ENCODE measurements around the gene UPK3B. TPM values are rescaled to one million over a fixed set of nuclear protein-coding genes. Genes with fewer than 3 reads are reported as not detected.
"Not testable (repeated sequence)": the region's sequence is repeated elsewhere in the genome, so short reads cannot be mapped to it uniquely, and the experiment has no call there.

Gene UPK3B
- total RNA-seq, 2 donors from 2014 or later: 3.9 to 5.1 TPM

GRCh38 chr7:76505168-76506080 lies 4.9 kb upstream of the UPK3B start:
- H3K36me3 ChIP-seq: peaks cover 14% of the 10 kb centered on the region

GRCh38 chr7:76506081-76506440 lies 4.3 kb upstream of the UPK3B start:
- DNase-seq (ENCODE audit: low spot score) (no peak), ATAC-seq (ENCODE audit: insufficient number of reproducible peaks, low FRiP score, low read depth) (no peak)
- Histone ChIP-seq H3K4me3 (no peak overlapping the region), H3K36me3 (peaks cover 14% of the 10 kb centered on the region), H3K27ac (no peak overlapping the region), H3K27me3 (replicated peaks; ENCODE audit: insufficient read depth) (no peaks in the 10 kb centered on the region), H3K4me1 (ENCODE audit: control insufficient read depth in 1 of 2, low read depth in 2 of 2) (no peaks in the 10 kb centered on the region), H3K9me3 (no peaks in the 10 kb centered on the region)
- TF ChIP-seq, protein P1, sequence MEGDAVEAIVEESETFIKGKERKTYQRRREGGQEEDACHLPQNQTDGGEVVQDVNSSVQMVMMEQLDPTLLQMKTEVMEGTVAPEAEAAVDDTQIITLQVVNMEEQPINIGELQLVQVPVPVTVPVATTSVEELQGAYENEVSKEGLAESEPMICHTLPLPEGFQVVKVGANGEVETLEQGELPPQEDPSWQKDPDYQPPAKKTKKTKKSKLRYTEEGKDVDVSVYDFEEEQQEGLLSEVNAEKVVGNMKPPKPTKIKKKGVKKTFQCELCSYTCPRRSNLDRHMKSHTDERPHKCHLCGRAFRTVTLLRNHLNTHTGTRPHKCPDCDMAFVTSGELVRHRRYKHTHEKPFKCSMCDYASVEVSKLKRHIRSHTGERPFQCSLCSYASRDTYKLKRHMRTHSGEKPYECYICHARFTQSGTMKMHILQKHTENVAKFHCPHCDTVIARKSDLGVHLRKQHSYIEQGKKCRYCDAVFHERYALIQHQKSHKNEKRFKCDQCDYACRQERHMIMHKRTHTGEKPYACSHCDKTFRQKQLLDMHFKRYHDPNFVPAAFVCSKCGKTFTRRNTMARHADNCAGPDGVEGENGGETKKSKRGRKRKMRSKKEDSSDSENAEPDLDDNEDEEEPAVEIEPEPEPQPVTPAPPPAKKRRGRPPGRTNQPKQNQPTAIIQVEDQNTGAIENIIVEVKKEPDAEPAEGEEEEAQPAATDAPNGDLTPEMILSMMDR (IDR thresholded peaks at IDR 0.05): no peak

More at GRCh38 chr7:76505168-76506080, 4.9 kb upstream of the UPK3B start:
- H3K9me3 ChIP-seq: no peaks in the 10 kb centered on the region
- no peak overlapping the region for H3K4me3 ChIP-seq
- no peaks in the 10 kb centered on the region for H3K27me3 ChIP-seq (replicated peaks; ENCODE audit: insufficient read depth)
- TF ChIP-seq, protein P1 (IDR thresholded peaks at IDR 0.05): no peak
- H3K4me1 ChIP-seq (ENCODE audit: control insufficient read depth in 1 of 2, low read depth in 2 of 2): no peaks in the 10 kb centered on the region
- no peak for ATAC-seq (ENCODE audit: insufficient number of reproducible peaks, low FRiP score, low read depth)
- no peak for DNase-seq (ENCODE audit: low spot score)
- H3K27ac ChIP-seq: no peak overlapping the region

DNA sequence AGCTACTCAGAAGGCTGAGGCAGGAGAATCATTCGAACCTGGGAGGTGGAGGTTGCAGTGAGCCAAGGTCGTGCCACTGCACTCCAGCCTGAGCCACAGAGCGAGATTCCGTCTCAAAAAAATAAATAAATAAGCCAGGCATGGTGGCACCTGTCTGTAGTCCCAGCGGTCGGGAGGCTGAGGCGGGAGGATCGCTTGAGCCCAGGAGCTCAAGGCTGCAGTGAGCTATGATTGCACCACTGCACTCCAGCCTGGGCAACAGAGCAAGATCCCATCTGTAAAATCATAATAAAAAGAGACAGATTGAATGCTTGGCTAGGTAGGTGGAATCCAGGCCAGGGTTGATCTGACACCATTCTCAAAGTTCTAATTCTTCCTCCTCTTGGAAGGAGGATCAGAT lies 3.7 kb upstream of the UPK3B start:
- not testable (repeated sequence) for H3K9me3 ChIP-seq; H3K4me3 ChIP-seq; H3K4me1 ChIP-seq (ENCODE audit: control insufficient read depth in 1 of 2, low read depth in 2 of 2); DNase-seq (ENCODE audit: low spot score); H3K27me3 ChIP-seq (replicated peaks; ENCODE audit: insufficient read depth); H3K27ac ChIP-seq; ATAC-seq (ENCODE audit: insufficient number of reproducible peaks, low FRiP score, low read depth)
- H3K36me3 ChIP-seq: peaks cover 14% of the 10 kb centered on the region

DNA sequence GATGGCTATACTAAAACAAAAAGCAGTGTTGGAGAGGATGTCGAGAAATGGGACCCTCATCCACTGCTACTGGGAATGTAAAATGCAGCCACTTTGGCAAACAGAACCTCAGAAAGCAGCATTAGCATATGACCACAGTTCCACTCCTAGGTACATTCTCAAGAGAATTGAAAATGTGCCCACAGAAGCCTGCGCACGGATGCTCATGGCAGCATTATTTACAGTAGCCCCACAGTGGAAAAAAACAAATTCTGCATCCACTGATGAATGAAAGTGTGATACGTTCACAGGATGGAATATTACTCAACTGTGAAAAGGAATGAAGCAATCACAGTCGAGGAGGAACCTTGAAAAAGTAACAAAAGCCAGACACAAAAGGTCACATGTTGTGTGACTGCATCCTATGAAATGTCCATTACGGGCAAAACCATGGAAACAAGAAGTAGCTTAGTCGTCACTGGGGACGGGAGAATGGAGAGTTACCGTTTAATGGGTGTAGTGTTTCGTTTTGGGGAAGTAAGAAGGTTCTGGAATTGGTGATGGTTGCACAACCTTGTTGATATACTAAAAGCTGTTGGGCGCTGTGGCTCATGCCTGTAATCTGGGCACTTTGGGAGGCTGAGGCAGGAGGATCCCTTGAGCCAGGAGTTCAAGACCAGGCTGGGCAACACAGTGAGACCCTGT lies 2.5 kb upstream of the UPK3B start:
- Histone ChIP-seq H3K4me3 (no peak overlapping the region), H3K9me3 (no peaks in the 10 kb centered on the region), H3K27me3 (replicated peaks; ENCODE audit: insufficient read depth) (no peaks in the 10 kb centered on the region), H3K27ac (no peak overlapping the region), H3K36me3 (peaks cover 11% of the 10 kb centered on the region), H3K4me1 (ENCODE audit: control insufficient read depth in 1 of 2, low read depth in 2 of 2) (no peaks in the 10 kb centered on the region)
- TF ChIP-seq, protein P1 (IDR thresholded peaks at IDR 0.05): no peak
- DNase-seq (ENCODE audit: low spot score) (no peak), ATAC-seq (ENCODE audit: insufficient number of reproducible peaks, low FRiP score, low read depth) (no peak)

GRCh38 chr7:76511200-76511910 lies 1.0 kb downstream of the UPK3B start:
- DNase-seq (ENCODE audit: low spot score); H3K4me3 ChIP-seq; H3K9me3 ChIP-seq; ATAC-seq (ENCODE audit: insufficient number of reproducible peaks, low FRiP score, low read depth); H3K27ac ChIP-seq; H3K4me1 ChIP-seq (ENCODE audit: control insufficient read depth in 1 of 2, low read depth in 2 of 2); H3K36me3 ChIP-seq; H3K27me3 ChIP-seq (replicated peaks; ENCODE audit: insufficient read depth): not testable (repeated sequence)

- not testable (repeated sequence) for ATAC-seq (ENCODE audit: insufficient number of reproducible peaks, low FRiP score, low read depth)
These were observed 1.8 kb downstream of the UPK3B start for GRCh38 chr7:76511911-76512885.

More at GRCh38 chr7:76511911-76512885, 1.8 kb downstream of the UPK3B start:
- not testable (repeated sequence) for H3K36me3 ChIP-seq; H3K4me3 ChIP-seq; DNase-seq (ENCODE audit: low spot score); H3K4me1 ChIP-seq (ENCODE audit: control insufficient read depth in 1 of 2, low read depth in 2 of 2); H3K27me3 ChIP-seq (replicated peaks; ENCODE audit: insufficient read depth); H3K9me3 ChIP-seq; H3K27ac ChIP-seq
